RWPE2 (cell line): ENCODE data around the gene ZFAND3.

Experiments used
- ATAC-seq: fragments of 200-7000 bp; cut with Tn5 transposase; 3 replicates; pipeline ENCODE4 v1.9.1; 2021; ENCODE audit warnings: low read depth
- DNase-seq: peaks from one replicate; pipeline ENCODE4 v3.0.0-alpha.2; 2020; ENCODE audit warnings: low spot score
- H3K27ac ChIP-seq: fragments of 450-650 bp; 2 replicates; pipeline ENCODE4 v1.5.1; 2017; ENCODE audit warnings: mild to moderate bottlenecking; ENCODE audit not compliant: poor library complexity, severe bottlenecking
- H3K27me3 ChIP-seq: fragments of 250-450 bp; sonication (Bioruptor Pico); 2 replicates; pipeline ENCODE4 v1.5.1; 2021; ENCODE audit warnings: mild to moderate bottlenecking, moderate library complexity; ENCODE audit not compliant: insufficient read depth, poor library complexity, severe bottlenecking
- H3K36me3 ChIP-seq: fragments of 250-450 bp; sonication (Bioruptor Pico); 2 replicates; pipeline ENCODE4 v1.5.1; 2020; ENCODE audit warnings: low read depth, mild to moderate bottlenecking, moderate library complexity
- H3K4me1 ChIP-seq: fragments of 250-450 bp; sonication (Bioruptor Pico); 2 replicates; pipeline ENCODE4 v1.5.1; 2021; ENCODE audit warnings: mild to moderate bottlenecking, moderate library complexity; ENCODE audit not compliant: insufficient read depth, poor library complexity, severe bottlenecking
- H3K4me3 ChIP-seq: fragments of 250-450 bp; sonication (Bioruptor Pico); 2 replicates; pipeline ENCODE4 v1.5.1; 2021; ENCODE audit warnings: mild to moderate bottlenecking, moderate library complexity; ENCODE audit not compliant: severe bottlenecking
- H3K9me3 ChIP-seq: fragments of 250-450 bp; sonication (Bioruptor Pico); 2 replicates; pipeline ENCODE4 v1.5.1; 2021; ENCODE audit warnings: mild to moderate bottlenecking, moderate library complexity; ENCODE audit not compliant: severe bottlenecking
- TF ChIP-seq, protein P1 (sequence below): fragments of 450-650 bp; IDR thresholded peaks from one replicate; pipeline ENCODE4 v1.5.1; 2017; ENCODE audit warnings: mild to moderate bottlenecking, moderate library complexity; ENCODE audit not compliant: poor library complexity, severe bottlenecking

Gene ZFAND3

DNA sequence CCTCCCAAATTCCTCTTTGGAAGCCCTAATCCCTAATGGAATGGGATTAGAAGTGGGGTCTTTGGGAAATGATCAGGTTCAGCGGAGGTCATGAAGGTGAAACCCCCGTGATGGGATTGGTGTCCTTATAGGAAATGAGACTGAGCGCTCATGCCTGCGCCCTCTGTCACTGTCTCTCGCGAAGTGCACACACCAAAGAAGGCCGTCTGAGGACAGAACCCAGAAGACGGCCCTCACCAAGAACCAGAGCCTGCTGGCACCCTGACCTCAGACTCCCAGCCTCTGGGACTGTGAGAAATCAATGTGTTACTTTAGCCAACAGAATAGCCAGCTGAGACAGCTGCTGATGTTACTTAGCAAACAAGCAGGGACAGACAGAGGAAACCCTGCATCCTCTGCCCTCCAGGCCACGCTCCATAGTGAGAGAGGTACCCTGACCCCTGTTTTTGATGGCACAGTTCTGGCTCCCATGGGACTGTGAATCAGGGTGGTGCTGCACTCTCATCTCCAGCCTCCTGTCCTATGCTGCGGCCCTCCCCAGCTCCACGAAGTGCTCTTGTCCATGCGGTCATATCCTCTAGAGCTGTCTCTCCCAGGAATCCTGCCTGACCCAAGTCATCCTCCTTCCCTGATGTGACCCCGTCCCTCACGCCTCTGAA is 369.3 kb downstream of the ZFAND3 start:
- H3K4me3 ChIP-seq = no peak overlapping the region
- TF ChIP-seq, protein P1, sequence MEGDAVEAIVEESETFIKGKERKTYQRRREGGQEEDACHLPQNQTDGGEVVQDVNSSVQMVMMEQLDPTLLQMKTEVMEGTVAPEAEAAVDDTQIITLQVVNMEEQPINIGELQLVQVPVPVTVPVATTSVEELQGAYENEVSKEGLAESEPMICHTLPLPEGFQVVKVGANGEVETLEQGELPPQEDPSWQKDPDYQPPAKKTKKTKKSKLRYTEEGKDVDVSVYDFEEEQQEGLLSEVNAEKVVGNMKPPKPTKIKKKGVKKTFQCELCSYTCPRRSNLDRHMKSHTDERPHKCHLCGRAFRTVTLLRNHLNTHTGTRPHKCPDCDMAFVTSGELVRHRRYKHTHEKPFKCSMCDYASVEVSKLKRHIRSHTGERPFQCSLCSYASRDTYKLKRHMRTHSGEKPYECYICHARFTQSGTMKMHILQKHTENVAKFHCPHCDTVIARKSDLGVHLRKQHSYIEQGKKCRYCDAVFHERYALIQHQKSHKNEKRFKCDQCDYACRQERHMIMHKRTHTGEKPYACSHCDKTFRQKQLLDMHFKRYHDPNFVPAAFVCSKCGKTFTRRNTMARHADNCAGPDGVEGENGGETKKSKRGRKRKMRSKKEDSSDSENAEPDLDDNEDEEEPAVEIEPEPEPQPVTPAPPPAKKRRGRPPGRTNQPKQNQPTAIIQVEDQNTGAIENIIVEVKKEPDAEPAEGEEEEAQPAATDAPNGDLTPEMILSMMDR = no peak
- H3K36me3 ChIP-seq = no peaks in the 10 kb centered on the region
- ATAC-seq (no peak), DNase-seq (no peak)
- no peaks in the 10 kb centered on the region for H3K4me1 ChIP-seq
- no peak overlapping the region for H3K27ac ChIP-seq
- no peaks in the 10 kb centered on the region for H3K27me3 ChIP-seq
- no peaks in the 10 kb centered on the region for H3K9me3 ChIP-seq

DNA sequence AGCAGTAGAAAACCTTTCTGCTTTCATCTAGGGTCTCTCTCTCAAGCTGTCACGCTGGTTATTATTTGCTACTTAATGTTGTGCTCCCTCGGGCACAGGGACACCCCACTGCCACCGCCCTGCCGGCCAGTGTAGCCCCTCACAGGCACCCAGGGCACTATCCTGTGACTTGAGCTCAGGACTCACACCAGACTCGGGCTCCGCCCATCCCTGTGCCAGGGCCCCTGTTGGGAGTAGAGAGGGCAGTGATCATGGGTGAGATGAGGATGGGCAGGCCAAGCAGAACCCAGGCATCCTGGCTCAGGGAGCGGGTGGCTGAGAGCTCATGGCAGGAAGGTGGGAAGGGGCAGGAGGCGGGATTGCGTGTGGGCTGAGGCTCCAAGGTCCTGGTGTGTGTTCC is 371.9 kb downstream of the ZFAND3 start:
- TF ChIP-seq, protein P1 = no peak

DNA sequence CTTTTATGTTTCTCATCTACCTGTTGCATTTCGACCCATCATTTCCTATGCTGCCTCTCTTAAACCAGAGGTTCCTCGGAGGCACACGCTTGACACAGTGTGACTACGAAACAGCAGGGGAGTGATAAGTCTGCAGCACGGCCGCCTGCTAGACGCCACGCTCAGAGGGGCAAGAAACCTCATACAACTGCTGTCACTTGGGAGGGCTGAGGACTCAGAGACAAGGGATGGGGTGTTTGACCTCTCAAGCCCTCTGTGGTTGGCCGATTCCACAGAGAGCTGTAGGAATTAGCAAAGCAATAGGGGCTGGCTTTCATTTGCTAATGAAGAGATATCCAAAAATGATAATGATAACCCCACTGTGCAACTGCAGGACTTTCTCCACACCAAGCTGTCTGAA is 372.5 kb downstream of the ZFAND3 start:
- no peaks in the 10 kb centered on the region for H3K4me1 ChIP-seq
- no peaks in the 10 kb centered on the region for H3K27me3 ChIP-seq
- H3K4me3 ChIP-seq = no peak overlapping the region
- no peak overlapping the region for H3K27ac ChIP-seq
- H3K36me3 ChIP-seq = no peaks in the 10 kb centered on the region
- ATAC-seq (no peak), DNase-seq (no peak)
- TF ChIP-seq, protein P1 = no peak
- H3K9me3 ChIP-seq = no peaks in the 10 kb centered on the region

More for the DNA sequence above, 371.9 kb downstream of the ZFAND3 start:
- no peak overlapping the region for H3K4me3 ChIP-seq
- no peak overlapping the region for H3K27ac ChIP-seq
- DNase-seq (no peak), ATAC-seq (no peak)
- no peaks in the 10 kb centered on the region for H3K4me1 ChIP-seq
- no peaks in the 10 kb centered on the region for H3K36me3 ChIP-seq
- H3K27me3 ChIP-seq = no peaks in the 10 kb centered on the region
- H3K9me3 ChIP-seq = no peaks in the 10 kb centered on the region

DNA sequence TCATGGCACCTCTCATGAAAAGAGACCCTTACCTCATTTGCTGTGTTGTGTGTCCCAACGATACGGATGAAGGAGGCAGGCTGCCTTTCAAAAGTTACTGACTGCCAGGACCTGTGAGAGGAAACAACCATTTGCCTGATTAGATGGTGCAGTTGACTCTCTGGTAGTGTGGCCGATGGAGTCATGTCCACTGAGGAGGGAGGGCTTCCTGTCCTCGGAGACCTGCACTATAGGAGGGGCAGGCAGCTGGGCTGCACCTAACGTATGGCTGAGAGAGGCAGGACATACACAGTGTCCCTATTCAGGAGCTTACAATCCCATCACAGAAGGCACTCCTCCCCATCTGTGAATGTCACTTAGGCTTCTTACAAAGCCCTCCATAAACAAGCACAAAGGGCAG is 373.0 kb downstream of the ZFAND3 start:
- Histone ChIP-seq H3K27ac (no peak overlapping the region), H3K4me1 (no peaks in the 10 kb centered on the region), H3K4me3 (no peak overlapping the region), H3K27me3 (no peaks in the 10 kb centered on the region), H3K9me3 (no peaks in the 10 kb centered on the region), H3K36me3 (no peaks in the 10 kb centered on the region)
- TF ChIP-seq, protein P1 = no peak
- no peak for DNase-seq
- ATAC-seq = no peak

DNA sequence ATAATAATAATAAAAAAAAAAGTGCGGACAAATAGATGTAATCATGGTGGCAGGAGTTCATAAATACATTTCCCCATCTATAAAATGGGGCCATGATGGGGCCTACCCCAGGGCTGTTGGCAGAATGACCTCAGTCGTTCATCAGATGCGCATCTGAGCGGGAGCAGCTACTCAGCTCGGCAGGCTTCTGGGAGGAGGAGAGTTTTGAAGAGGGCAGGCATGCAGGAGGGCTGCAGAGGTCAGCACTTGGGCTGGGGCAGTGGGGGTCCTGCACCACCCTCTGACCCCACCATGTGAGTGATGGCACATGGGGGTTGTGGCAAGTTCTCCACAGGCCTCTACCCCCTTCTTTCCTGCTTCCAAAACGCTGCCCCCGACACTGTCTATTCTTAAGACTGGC is 373.5 kb downstream of the ZFAND3 start:
- H3K4me3 ChIP-seq = no peak overlapping the region
- H3K9me3 ChIP-seq = no peaks in the 10 kb centered on the region
- no peak for ATAC-seq
- DNase-seq = no peak
- no peaks in the 10 kb centered on the region for H3K27me3 ChIP-seq
- no peaks in the 10 kb centered on the region for H3K4me1 ChIP-seq
- TF ChIP-seq, protein P1 = no peak
- H3K36me3 ChIP-seq = no peaks in the 10 kb centered on the region
- no peak overlapping the region for H3K27ac ChIP-seq
